ENCODE results near the gene ADAMTS16. TPM values are rescaled to one million over a fixed set of nuclear protein-coding genes. Genes with fewer than 3 reads are reported as not detected.

The ADAMTS16 gene
- total RNA-seq, 6 experiments from 2014 or later: 0.26 to 0.70 (median 0.50) TPM; not detected in 1

GRCh38 chr5:5257353-5257752 is 117.2 kb downstream of the ADAMTS16 start:
- Mint-ChIP-seq H3K4me3 (no peak overlapping the region), H3K36me3 (ENCODE audit: low read depth) (0 out of 2 replicates have a peak, but pooled peaks cover 4% of the 10 kb centered on the region), H3K27ac (no peak overlapping the region), H3K27me3 (ENCODE audit: insufficient read depth) (peaks cover 9% of the 10 kb centered on the region), H3K4me1 (ENCODE audit: low read depth) (no peaks in the 10 kb centered on the region), H3K9me3 (peaks cover 25% of the 10 kb centered on the region)
- TF ChIP-seq CTCF (IDR thresholded peaks at IDR 0.05): no peak
- no peak for DNase-seq

- TF ChIP-seq CTCF (IDR thresholded peaks at IDR 0.05): no peak
- Mint-ChIP-seq H3K27ac (no peak overlapping the region), H3K4me1 (ENCODE audit: low read depth) (no peaks in the 10 kb centered on the region), H3K27me3 (ENCODE audit: insufficient read depth) (peaks cover 5% of the 10 kb centered on the region), H3K4me3 (no peak overlapping the region), H3K9me3 (peaks cover 20% of the 10 kb centered on the region), H3K36me3 (ENCODE audit: low read depth) (0 out of 2 replicates have a peak, but pooled peaks cover 4% of the 10 kb centered on the region)
- DNase-seq: no peak
These were observed 118.4 kb downstream of the ADAMTS16 start for GRCh38 chr5:5258564-5258963.

GRCh38 chr5:5264727-5265126 is 124.6 kb downstream of the ADAMTS16 start:
- Mint-ChIP-seq H3K36me3 (ENCODE audit: low read depth) (no peaks in the 10 kb centered on the region), H3K9me3 (no peaks in the 10 kb centered on the region; the same call in 1 of the 2 replicates), H3K27ac (no peak overlapping the region), H3K4me1 (ENCODE audit: low read depth) (no peaks in the 10 kb centered on the region), H3K27me3 (ENCODE audit: insufficient read depth) (peaks cover 12% of the 10 kb centered on the region), H3K4me3 (no peak overlapping the region)
- no peak for DNase-seq
- no peak for TF ChIP-seq CTCF (IDR thresholded peaks at IDR 0.05)

DNA sequence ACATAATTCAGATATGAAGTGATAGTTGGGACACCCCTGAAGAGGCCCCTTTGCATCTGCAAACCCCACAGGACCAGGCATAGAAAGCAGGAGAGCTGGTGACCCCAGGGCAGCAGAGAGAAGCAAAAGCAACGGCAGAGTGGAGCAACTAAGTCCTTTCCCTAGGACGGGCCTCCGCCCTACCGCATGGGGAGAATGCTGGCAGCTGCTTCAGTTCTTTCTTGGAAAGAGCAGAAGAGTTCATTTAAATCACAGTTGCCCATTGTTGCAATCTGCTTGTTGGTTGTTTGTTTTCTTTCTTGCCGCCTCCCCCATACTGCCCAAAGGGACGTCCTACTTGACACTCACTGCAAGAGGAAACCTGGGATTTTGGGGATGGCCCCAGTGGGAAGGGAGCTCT is 126.2 kb downstream of the ADAMTS16 start:
- H3K36me3 Mint-ChIP-seq (ENCODE audit: low read depth): no peaks in the 10 kb centered on the region
- H3K4me3 Mint-ChIP-seq: no peak overlapping the region
- no peak for DNase-seq

DNA sequence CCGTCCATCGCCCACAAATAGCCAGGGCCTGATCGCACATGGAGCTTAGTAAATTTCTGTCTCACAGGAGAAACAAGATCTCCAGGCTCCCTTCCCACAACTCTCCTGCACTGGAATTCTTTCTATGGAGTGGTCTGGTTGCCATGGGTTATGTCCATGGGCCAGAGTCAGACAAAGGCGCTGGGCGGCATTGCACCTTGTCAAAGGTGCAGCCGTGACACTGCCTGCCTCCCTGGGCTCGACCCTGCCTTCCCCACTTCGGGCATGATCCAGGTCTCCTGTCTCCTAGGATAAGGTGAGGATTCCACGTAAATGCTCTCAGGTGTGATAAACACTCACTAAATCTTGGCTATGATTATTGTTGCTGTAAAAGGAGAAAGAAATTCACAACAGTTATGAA is 130.0 kb downstream of the ADAMTS16 start:
- no peak overlapping the region for H3K27ac Mint-ChIP-seq
- DNase-seq: no peak
- H3K4me3 Mint-ChIP-seq: no peak overlapping the region
- H3K4me1 Mint-ChIP-seq (ENCODE audit: low read depth): peaks cover 14% of the 10 kb centered on the region
- H3K36me3 Mint-ChIP-seq (ENCODE audit: low read depth): no peaks in the 10 kb centered on the region
- no peaks in the 10 kb centered on the region; the same call in 1 of the 2 replicates for H3K9me3 Mint-ChIP-seq
- peaks cover 12% of the 10 kb centered on the region for H3K27me3 Mint-ChIP-seq (ENCODE audit: insufficient read depth)
- TF ChIP-seq CTCF (IDR thresholded peaks at IDR 0.05): no peak

More for the DNA sequence above, 126.2 kb downstream of the ADAMTS16 start:
- peaks cover 4% of the 10 kb centered on the region for H3K4me1 Mint-ChIP-seq (ENCODE audit: low read depth)
- peaks cover 12% of the 10 kb centered on the region for H3K27me3 Mint-ChIP-seq (ENCODE audit: insufficient read depth)
- no peaks in the 10 kb centered on the region; the same call in 1 of the 2 replicates for H3K9me3 Mint-ChIP-seq
- no peak overlapping the region for H3K27ac Mint-ChIP-seq
- TF ChIP-seq CTCF (IDR thresholded peaks at IDR 0.05): no peak
